NCI-H2227 treated with DMSO at 0.1 percent for 48 hours (cell line): ENCODE data around the gene MBD5.

ENCODE experiments used
- DNase-seq: peaks from one replicate; lab custom pipeline; 2025; lab: John Stamatoyannopoulos, UW

The MBD5 gene

GRCh38 chr2:148552675-148553331 lies 531.9 kb downstream of the MBD5 start:
- DNase-seq = peak; percentile 69

DNA sequence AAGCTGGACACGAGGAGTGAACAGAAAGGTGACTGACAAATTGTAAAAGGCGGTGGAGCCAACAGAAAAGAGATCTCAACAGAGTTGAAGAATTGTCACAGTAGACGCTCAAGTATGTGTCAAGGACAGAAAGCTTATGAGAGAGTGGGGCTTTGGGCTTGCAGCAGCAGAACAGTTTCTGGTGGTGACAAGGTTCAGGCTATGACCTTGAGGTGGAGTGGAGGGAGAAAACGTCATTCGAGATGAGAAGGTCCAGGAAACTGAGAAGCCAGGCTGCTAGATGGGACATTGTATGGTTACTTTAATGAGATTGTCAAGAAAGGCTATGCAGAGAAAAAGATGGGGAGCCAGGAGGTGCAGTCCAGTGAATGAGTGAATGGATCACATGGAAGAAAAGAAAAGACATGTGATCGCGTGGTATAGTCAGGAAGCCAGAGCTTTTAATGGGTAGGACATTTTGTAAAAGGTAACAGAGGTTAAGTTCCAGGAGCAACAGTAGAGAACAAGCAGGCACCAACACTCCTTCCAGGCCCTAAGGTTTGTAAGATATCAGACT lies 532.5 kb downstream of the MBD5 start:
- no peak for DNase-seq

DNA sequence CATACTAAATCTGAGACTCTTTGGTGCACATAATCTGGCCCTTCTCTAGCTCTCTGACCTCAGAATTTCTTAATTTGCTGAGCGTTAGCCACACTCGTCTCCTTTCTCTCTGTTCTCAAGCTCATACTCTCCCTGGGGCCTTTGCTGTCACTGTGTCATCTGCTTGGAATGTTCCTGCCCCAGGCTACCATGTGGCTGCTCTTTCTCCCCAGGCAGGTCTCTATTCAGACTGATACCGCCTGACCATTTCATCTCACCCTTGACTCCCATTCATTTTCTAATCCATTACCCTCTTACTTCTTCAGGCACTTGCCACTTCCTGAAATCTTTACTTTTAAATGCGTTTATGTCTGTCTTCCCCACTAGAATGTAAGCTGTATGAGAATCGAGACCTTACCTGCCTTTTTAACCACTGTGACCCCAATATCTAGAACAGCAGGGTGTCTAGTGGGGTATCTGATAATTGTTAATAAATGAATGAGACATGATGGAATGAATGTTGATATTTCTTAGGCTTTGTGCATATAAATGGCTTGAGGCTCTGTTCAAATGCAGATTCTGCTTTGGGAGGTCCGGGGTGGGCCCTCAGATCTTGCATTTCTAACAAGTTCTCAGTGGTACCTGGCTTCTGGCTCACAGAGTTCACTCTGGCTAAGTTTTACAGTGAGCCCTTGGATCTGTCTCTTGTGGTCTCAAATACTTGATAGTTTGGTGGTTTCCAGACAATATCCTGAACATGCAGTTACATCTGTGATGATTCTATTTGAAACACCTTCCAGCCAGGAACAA lies 533.8 kb downstream of the MBD5 start:
- no peak for DNase-seq

- DNase-seq = no peak
Measured at GRCh38 chr2:148555622-148556294, 534.9 kb downstream of the MBD5 start.

- no peak for DNase-seq
Measured at GRCh38 chr2:148557844-148558436, 537.0 kb downstream of the MBD5 start.

DNA sequence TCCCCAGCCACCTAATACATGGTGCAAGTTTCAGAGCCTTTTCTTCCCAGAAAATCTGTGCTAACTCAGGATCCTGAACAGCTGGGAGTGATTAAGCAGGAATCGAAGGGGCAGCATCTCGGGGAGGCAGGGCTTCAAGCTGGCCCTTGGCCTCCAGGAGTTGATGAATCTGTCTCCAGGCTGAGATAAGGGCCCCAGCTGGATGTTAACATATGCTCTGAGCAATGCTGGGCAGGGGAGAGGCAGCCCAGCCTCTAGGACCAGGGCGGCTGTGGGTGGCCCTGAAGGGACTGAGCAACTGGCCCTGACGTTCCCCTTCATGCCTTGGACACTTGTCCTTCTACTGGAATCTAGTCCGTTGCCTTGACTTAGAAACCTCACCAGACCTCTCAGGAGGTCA lies 539.6 kb downstream of the MBD5 start:
- no peak for DNase-seq

DNA sequence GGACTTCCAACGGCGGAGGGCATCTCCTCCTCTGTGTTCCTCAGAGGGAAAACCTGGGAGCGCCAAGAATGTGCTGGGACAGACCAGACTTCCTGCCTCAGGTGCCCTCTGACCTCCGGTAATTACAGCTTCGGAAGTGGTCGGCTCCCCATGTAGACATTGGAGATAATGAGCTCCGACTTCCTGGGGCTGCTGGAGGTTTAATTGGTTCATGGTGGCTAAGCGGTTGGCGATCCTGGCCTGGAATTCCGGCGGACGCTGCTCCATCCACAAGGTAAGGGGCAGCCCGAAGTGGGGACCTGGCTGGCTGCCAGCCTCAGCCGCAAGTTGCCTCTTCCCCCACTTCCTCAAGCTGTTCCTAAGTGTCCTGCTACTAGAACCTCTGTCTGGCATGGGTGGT lies 540.5 kb downstream of the MBD5 start:
- DNase-seq = peak; percentile 59

GRCh38 chr2:148565272-148565894 lies 544.5 kb downstream of the MBD5 start:
- DNase-seq = no peak
